HCT116 (cell line): ENCODE results near the gene NPDC1. TPM values are rescaled to one million over a fixed set of nuclear protein-coding genes. Genes with fewer than 3 reads are reported as not detected.

ENCODE experiments used
- ATAC-seq: fragments of 200-7000 bp; cut with Tn5 transposase; 2 replicates; pipeline ENCODE4 v1.9.1; 2020; ENCODE audit warnings: mild to moderate bottlenecking, moderate library complexity
- BruUV-seq: library from RNA; stranded (reverse); fragments of 400-500 nt; replicated peaks from 2 replicates; lab custom pipeline; 2021; lab: Mats Ljungman, UMichigan
- CTCF ChIA-PET: fragments of 300-600 bp; sonication (Branson Sonifier 250); formaldehyde crosslinking; loops from one replicate; lab custom pipeline; 2021; ENCODE audit warnings: antibody characterized with exemption; lab: Charles Lee
- POLR2A ChIA-PET: fragments of 300-600, 350-600 bp; sonication (Branson Sonifier 250); formaldehyde crosslinking; loops from one replicate; lab custom pipeline; 2021; ENCODE audit warnings: antibody characterized with exemption; lab: Charles Lee
- RAD21 ChIA-PET, 2 experiments: fragments of 300-600 bp; sonication (Branson Sonifier 250); formaldehyde crosslinking; loops; one replicate each; lab custom pipeline; 2023; ENCODE audit warnings: low total read pairs in 2 of 2; ENCODE audit not compliant: uncharacterized antibody in 2 of 2, unreplicated experiment in 2 of 2, low non-redundant PET in 1 of 2; lab: Charles Lee
- DNase-seq: peaks from one replicate; pipeline ENCODE4 v3.0.0-alpha.2; 2010; ENCODE audit warnings: low read depth, low spot score
- H2AFZ ChIP-seq: fragments of 200-600 bp; shearing (Covaris generic), sonication (generic); 2 replicates; pipeline ENCODE4 v1.6.1; 2017; ENCODE audit warnings: low read depth, mixed run types, mixed read lengths, antibody characterized with exemption, low read length; ENCODE audit not compliant: poor library complexity, severe bottlenecking
- H3K27ac ChIP-seq: 2 replicates; pipeline ENCODE4 v1.5.1; 2012; ENCODE audit warnings: low read depth, low read length
- H3K27me3 ChIP-seq: fragments of 200-600 bp; sonication (generic); 2 replicates; pipeline ENCODE4 v1.6.1; 2016; ENCODE audit warnings: mixed run types, low read length, mixed read lengths; ENCODE audit not compliant: insufficient read depth
- H3K36me3 ChIP-seq, 2 experiments: fragments of 200-500 bp in 1 of 2; fragments of 200-600 bp in 1 of 2; sonication (Bioruptor generic) in 1 of 2; sonication (generic) in 1 of 2; 2 replicates each; pipeline versions ENCODE4 v1.5.1 to v1.6.1; 2014 to 2016; ENCODE audit warnings: low read length in 2 of 2, inconsistent platforms in 1 of 2, mixed read lengths in 1 of 2, mixed run types in 1 of 2; ENCODE audit not compliant: insufficient read depth in 2 of 2, control insufficient read depth in 1 of 2
- H3K4me1 ChIP-seq, 2 experiments: fragments of 200-600 bp in 1 of 2; sonication (generic) in 1 of 2; 2 replicates each; pipeline versions ENCODE4 v1.5.1 to v1.6.1; 2012 to 2017; ENCODE audit warnings: low read length in 2 of 2, inconsistent platforms in 1 of 2, mild to moderate bottlenecking in 1 of 2, mixed read lengths in 1 of 2, mixed run types in 1 of 2, moderate library complexity in 1 of 2; ENCODE audit not compliant: insufficient read depth in 2 of 2, control insufficient read depth in 1 of 2
- H3K4me2 ChIP-seq: fragments of 200-600 bp; sonication (generic); 2 replicates; pipeline ENCODE4 v1.6.1; 2017; ENCODE audit warnings: mixed run types, low read length, mixed read lengths
- H3K4me3 ChIP-seq, 2 experiments: fragments of 200-600 bp in 1 of 2; sonication (generic) in 1 of 2; replicated peaks in 1 of 2; 2 replicates each; pipeline ENCODE4 v1.5.1; 2011 to 2016; ENCODE audit warnings: low read length in 2 of 2, control low read depth in 1 of 2, low read depth in 1 of 2, mild to moderate bottlenecking in 1 of 2, mixed read lengths in 1 of 2, mixed run types in 1 of 2
- H3K79me2 ChIP-seq: fragments of 200-600 bp; sonication (generic); 2 replicates; pipeline ENCODE4 v1.6.1; 2017; ENCODE audit warnings: mild to moderate bottlenecking, mixed run types, low read length, moderate library complexity, mixed read lengths; ENCODE audit not compliant: insufficient read depth
- H3K9ac ChIP-seq: fragments of 200-600 bp; sonication (generic); 2 replicates; pipeline ENCODE4 v1.6.1; 2016; ENCODE audit warnings: low read length, mixed read lengths
- H3K9me2 ChIP-seq: fragments of 200-600 bp; sonication (generic), shearing (Covaris generic); 2 replicates; pipeline ENCODE4 v1.6.1; 2017; ENCODE audit warnings: mixed run types, mild to moderate bottlenecking, moderate library complexity; ENCODE audit not compliant: insufficient read depth
- H3K9me3 ChIP-seq, 2 experiments: fragments of 200-500 bp in 1 of 2; fragments of 200-600 bp in 1 of 2; sonication (Bioruptor generic) in 1 of 2; sonication (generic) in 1 of 2; 2 replicates each; pipeline ENCODE4 v1.6.1; 2014 to 2017; ENCODE audit warnings: low read length in 2 of 2, mixed read lengths in 2 of 2, inconsistent platforms in 1 of 2, low read depth in 1 of 2, mild to moderate bottlenecking in 1 of 2, mixed run types in 1 of 2, moderate library complexity in 1 of 2; ENCODE audit not compliant: control insufficient read depth in 1 of 2, insufficient read depth in 1 of 2
- H4K20me1 ChIP-seq: fragments of 200-600 bp; sonication (generic), shearing (Covaris generic); 2 replicates; pipeline ENCODE4 v1.6.1; 2017; ENCODE audit warnings: mixed run types, mild to moderate bottlenecking, moderate library complexity; ENCODE audit not compliant: insufficient read depth
- ATF3 ChIP-seq: IDR thresholded peaks from 2 replicates; pipeline ENCODE4 v1.6.1; 2012
- CBX3 ChIP-seq: IDR thresholded peaks from 2 replicates; pipeline ENCODE4 v1.6.1; 2012; ENCODE audit warnings: low read depth
- CEBPB ChIP-seq: IDR thresholded peaks from 2 replicates; pipeline ENCODE4 v1.6.1; 2012; ENCODE audit warnings: low read depth
- EGR1 ChIP-seq: IDR thresholded peaks from 2 replicates; pipeline ENCODE4 v1.6.1; 2012; ENCODE audit warnings: low read depth
- ELF1 ChIP-seq: IDR thresholded peaks from 2 replicates; pipeline ENCODE4 v1.6.1; 2012; ENCODE audit warnings: low read depth, borderline replicate concordance
- POLR2AphosphoS5 ChIP-seq: IDR thresholded peaks from 2 replicates; pipeline ENCODE4 v1.6.1; 2011; ENCODE audit warnings: mild to moderate bottlenecking, low read depth, low read length, moderate library complexity
- RAD21 ChIP-seq: IDR thresholded peaks from 2 replicates; pipeline ENCODE4 v1.6.1; 2012; ENCODE audit warnings: low read depth, mild to moderate bottlenecking
- SRF ChIP-seq: IDR thresholded peaks from 2 replicates; pipeline ENCODE4 v1.6.1; 2012; ENCODE audit warnings: low read depth
- TCF7L2 ChIP-seq: IDR thresholded peaks from 2 replicates; pipeline ENCODE4 v1.7.0; 2011; ENCODE audit warnings: borderline replicate concordance, inconsistent platforms; ENCODE audit not compliant: insufficient read depth, insufficient read length; ENCODE audit errors: extremely low read depth
- YY1 ChIP-seq: IDR thresholded peaks from 2 replicates; pipeline ENCODE4 v1.6.1; 2011; ENCODE audit warnings: low read length, low read depth, moderate library complexity, mild to moderate bottlenecking; ENCODE audit not compliant: insufficient replicate concordance; ENCODE audit errors: extremely low read depth
- ZNF274 ChIP-seq: fragments of 200-500 bp; sonication (Bioruptor generic); IDR thresholded peaks from 2 replicates; pipeline ENCODE4 v1.6.1; 2014; ENCODE audit warnings: mild to moderate bottlenecking, low read depth, low read length, inconsistent platforms
- intact Hi-C: fragments of 100-400 bp; cut with micrococcal nuclease; formaldehyde crosslinking; loops from 2 replicates; pipeline ENCODE4 v1.10.0; 2022
- total RNA-seq: library from RNA; stranded (reverse); gene quantifications from one replicate; pipeline ENCODE4 v1.2.1, GENCODE V29; 2021; ENCODE audit not compliant: unreplicated experiment
- TF ChIP-seq, protein P1 (sequence below), 3 experiments: fragments of 200-600 bp in 1 of 3; sonication (generic) in 1 of 3; IDR thresholded peaks in 2 of 3; conservative IDR thresholded peaks in 1 of 3; 2 replicates each; pipeline ENCODE4 v1.5.1; 2012 to 2017; ENCODE audit warnings: low read depth in 2 of 3, low read length in 2 of 3, antibody characterized with exemption in 1 of 3, borderline replicate concordance in 1 of 3, control low read depth in 1 of 3, mild to moderate bottlenecking in 1 of 3, mixed read lengths in 1 of 3, mixed run types in 1 of 3, moderate library complexity in 1 of 3; ENCODE audit not compliant: insufficient read depth in 1 of 3
- TF ChIP-seq, protein P2 (sequence below): IDR thresholded peaks from 2 replicates; pipeline ENCODE4 v1.6.1; 2012

Gene NPDC1
- total RNA-seq, 1 experiment from 2014 or later, result 98.8 TPM

- no TSS peak for BruUV-seq
- intact Hi-C loops, result no loop called here
- DNase-seq (no peak), ATAC-seq (no peak)
- POLR2A ChIA-PET, result no interaction called here
- CTCF ChIA-PET, result interaction anchor here (1.1 kb wide), 1 partner anchor 11 kb away, joined by 6 read pairs; no protein-coding TSS in a partner anchor
- Histone ChIP-seq H3K9ac (no peak overlapping the region), H3K4me1 (peaks cover 28 to 52% of the 10 kb centered on the region in 2 experiments), H3K79me2 (peaks cover 4% of the 10 kb centered on the region; the same call in 1 of the 2 replicates), H3K9me3 (no peaks in the 10 kb centered on the region), H2AFZ (no peak overlapping the region), H3K27me3 (no peaks in the 10 kb centered on the region), H3K9me2 (no peaks in the 10 kb centered on the region), H3K4me2 (no peak overlapping the region), H4K20me1 (no peaks in the 10 kb centered on the region), H3K36me3 (peaks cover 0 to 8% of the 10 kb centered on the region in 2 experiments; a peak in 1 of 4 replicates), H3K4me3 (no peak overlapping the region), H3K27ac (peak overlapping the region; percentile 22; the same call in 1 of the 2 replicates)
- RAD21 ChIA-PET, result no interaction called here
- no peak for TF ChIP-seq CBX3
- TF ChIP-seq CEBPB, result no peak
- TF ChIP-seq, protein P1, sequence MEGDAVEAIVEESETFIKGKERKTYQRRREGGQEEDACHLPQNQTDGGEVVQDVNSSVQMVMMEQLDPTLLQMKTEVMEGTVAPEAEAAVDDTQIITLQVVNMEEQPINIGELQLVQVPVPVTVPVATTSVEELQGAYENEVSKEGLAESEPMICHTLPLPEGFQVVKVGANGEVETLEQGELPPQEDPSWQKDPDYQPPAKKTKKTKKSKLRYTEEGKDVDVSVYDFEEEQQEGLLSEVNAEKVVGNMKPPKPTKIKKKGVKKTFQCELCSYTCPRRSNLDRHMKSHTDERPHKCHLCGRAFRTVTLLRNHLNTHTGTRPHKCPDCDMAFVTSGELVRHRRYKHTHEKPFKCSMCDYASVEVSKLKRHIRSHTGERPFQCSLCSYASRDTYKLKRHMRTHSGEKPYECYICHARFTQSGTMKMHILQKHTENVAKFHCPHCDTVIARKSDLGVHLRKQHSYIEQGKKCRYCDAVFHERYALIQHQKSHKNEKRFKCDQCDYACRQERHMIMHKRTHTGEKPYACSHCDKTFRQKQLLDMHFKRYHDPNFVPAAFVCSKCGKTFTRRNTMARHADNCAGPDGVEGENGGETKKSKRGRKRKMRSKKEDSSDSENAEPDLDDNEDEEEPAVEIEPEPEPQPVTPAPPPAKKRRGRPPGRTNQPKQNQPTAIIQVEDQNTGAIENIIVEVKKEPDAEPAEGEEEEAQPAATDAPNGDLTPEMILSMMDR (IDR thresholded peaks at IDR 0.05 in 2 of 3, conservative IDR thresholded peaks at IDR 0.05 in 1 of 3; ENCODE audit: borderline replicate concordance in 1 of 3, insufficient read depth in 1 of 3, low read depth in 2 of 3, low read length in 2 of 3), result no peak
- TF ChIP-seq RAD21, result no peak
Observed at GRCh38 chr9:137079401-137079787, 33.4 kb upstream of the NPDC1 start.

DNA sequence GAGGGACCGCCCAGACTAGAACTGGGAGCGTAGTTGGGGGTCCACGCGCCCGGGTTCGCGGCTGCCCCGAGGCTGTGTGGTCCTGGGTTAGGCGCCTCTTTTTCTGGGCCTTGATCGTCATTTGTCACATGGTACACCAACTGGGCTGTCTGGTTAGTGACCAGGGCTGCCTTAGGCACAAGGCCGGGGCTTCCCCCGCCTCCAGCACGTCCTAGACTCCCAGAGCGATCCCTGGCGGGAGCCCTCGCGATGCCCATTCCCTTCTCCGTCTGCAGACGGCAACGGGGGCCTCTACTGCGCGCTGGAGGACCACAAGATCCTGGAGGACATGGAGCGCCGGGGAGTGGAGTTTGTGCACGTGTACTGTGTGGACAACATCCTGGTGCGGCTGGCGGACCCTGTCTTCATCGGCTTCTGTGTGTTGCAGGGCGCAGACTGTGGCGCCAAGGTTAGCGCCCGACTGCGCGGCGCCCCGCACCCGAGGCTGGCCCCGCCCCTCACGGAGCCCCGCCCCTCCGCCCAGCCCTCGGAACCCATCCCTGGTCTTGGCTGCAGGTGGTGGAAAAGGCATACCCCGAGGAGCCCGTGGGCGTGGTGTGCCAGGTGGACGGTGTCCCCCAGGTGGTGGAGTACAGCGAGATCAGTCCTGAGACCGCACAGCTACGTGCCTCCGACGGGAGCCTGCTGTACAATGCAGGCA lies 32.9 kb upstream of the NPDC1 start:
- Histone ChIP-seq H3K9me3 (no peaks in the 10 kb centered on the region), H3K27me3 (no peaks in the 10 kb centered on the region), H3K4me2 (peak overlapping the region; percentile 89), H4K20me1 (no peaks in the 10 kb centered on the region), H3K79me2 (peaks cover 4% of the 10 kb centered on the region; the same call in 1 of the 2 replicates), H3K36me3 (peaks cover 0 to 8% of the 10 kb centered on the region in 2 experiments; a peak in 1 of 4 replicates), H3K4me1 (peaks cover 22 to 47% of the 10 kb centered on the region in 2 experiments), H2AFZ (no peak overlapping the region), H3K9ac (no peak overlapping the region), H3K9me2 (no peaks in the 10 kb centered on the region), H3K4me3 (no peak overlapping the region; a peak in 1 of 4 replicates), H3K27ac (peak overlapping the region; percentile 60; the same call in 1 of the 2 replicates)
- ChIA-PET RAD21 (no interaction called here), POLR2A (no interaction called here), CTCF (interaction anchor here (1.1 kb wide), 1 partner anchor 11 kb away, joined by 6 read pairs; no protein-coding TSS in a partner anchor)
- DNase-seq (no peak), ATAC-seq (no peak)
- no TSS peak for BruUV-seq
- intact Hi-C loops, result no loop called here
- TF ChIP-seq SRF (no peak), RAD21 (no peak), ATF3 (no peak), ZNF274 (no peak), ELF1 (no peak), POLR2AphosphoS5 (no peak), TCF7L2 (no peak), EGR1 (no peak), YY1 (no peak)
- TF ChIP-seq, protein P1 (IDR thresholded peaks at IDR 0.05 in 2 of 3, conservative IDR thresholded peaks at IDR 0.05 in 1 of 3; ENCODE audit: borderline replicate concordance in 1 of 3, insufficient read depth in 1 of 3, low read depth in 2 of 3, low read length in 2 of 3), result no peak
- TF ChIP-seq, protein P2, sequence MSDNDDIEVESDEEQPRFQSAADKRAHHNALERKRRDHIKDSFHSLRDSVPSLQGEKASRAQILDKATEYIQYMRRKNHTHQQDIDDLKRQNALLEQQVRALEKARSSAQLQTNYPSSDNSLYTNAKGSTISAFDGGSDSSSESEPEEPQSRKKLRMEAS, result no peak
